ENCODE data around the gene ITPR3.

DNA sequence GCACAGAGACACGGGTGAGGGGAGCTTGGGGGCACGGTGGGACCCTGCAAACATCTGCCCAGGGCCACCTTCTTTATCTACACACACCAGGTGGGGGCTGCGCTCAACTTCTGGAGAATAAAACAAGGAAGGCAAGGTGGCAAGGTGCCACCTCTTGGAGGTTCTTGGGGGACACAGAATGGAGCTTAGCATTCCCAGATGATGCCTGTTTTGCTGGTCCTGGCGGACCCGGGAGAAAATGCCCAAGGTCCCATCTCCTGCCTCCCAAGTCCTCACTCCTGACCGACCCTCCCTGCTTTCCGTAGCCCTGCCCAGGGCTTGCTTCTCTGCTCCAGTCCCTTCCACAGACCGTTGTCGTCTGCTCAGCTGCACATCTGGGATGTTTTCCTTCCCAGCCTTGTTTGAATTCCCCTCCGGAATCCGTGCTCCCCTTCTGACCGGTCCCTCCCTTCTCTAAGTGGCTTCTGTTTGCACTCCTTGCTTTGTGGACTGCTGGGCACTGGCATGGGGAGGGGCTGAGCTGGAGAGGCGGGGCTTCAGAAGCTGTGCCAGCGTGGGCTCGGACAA, 13.1 kb downstream of the ITPR3 start:
- TF ChIP-seq POLR2A (IDR thresholded peaks at IDR 0.05) (no peak), EP300 (IDR thresholded peaks at IDR 0.05) (no peak)
- TF ChIP-seq, protein P1, sequence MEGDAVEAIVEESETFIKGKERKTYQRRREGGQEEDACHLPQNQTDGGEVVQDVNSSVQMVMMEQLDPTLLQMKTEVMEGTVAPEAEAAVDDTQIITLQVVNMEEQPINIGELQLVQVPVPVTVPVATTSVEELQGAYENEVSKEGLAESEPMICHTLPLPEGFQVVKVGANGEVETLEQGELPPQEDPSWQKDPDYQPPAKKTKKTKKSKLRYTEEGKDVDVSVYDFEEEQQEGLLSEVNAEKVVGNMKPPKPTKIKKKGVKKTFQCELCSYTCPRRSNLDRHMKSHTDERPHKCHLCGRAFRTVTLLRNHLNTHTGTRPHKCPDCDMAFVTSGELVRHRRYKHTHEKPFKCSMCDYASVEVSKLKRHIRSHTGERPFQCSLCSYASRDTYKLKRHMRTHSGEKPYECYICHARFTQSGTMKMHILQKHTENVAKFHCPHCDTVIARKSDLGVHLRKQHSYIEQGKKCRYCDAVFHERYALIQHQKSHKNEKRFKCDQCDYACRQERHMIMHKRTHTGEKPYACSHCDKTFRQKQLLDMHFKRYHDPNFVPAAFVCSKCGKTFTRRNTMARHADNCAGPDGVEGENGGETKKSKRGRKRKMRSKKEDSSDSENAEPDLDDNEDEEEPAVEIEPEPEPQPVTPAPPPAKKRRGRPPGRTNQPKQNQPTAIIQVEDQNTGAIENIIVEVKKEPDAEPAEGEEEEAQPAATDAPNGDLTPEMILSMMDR (IDR thresholded peaks at IDR 0.05) = no peak
